ENCODE results near the gene NANOS2.

GRCh38 chr19:45881082-45881908 is 33.3 kb downstream of the NANOS2 start:
- TF ChIP-seq CTCF (IDR thresholded peaks at IDR 0.05): no peak
- no peak for TF ChIP-seq POLR2A (IDR thresholded peaks at IDR 0.05)

All from stomach (tissue), 4 donors.